Mucosa of stomach (tissue), 1 donor: ENCODE data around the gene FAM219B.

ENCODE experiments used
- H3K27me3 ChIP-seq: one replicate; pipeline ENCODE4 v1.7.0; 2013; ENCODE audit warnings: mild to moderate bottlenecking, low read length; ENCODE audit not compliant: control insufficient read depth, insufficient read depth
- H3K36me3 ChIP-seq: one replicate; pipeline ENCODE4 v1.7.0; 2013; ENCODE audit warnings: low read length; ENCODE audit not compliant: control insufficient read depth, insufficient read depth
- H3K4me1 ChIP-seq: one replicate; pipeline ENCODE4 v1.7.0; 2013; ENCODE audit warnings: mild to moderate bottlenecking, low read length; ENCODE audit not compliant: control insufficient read depth, insufficient read depth
- H3K4me3 ChIP-seq: one replicate; pipeline ENCODE4 v1.7.0; 2013; ENCODE audit warnings: low read length
- H3K9ac ChIP-seq: one replicate; pipeline ENCODE4 v1.7.0; 2013; ENCODE audit warnings: mild to moderate bottlenecking, low read length, moderate library complexity
- H3K9me3 ChIP-seq: one replicate; pipeline ENCODE4 v1.7.0; 2013; ENCODE audit warnings: mild to moderate bottlenecking, low read length, moderate library complexity; ENCODE audit not compliant: control insufficient read depth
- donor health status: Pancreatic carcinoma.

FAM219B gene

GRCh38 chr15:74868059-74868458 lies 38.6 kb downstream of the FAM219B start:
- H3K4me1 ChIP-seq: peaks cover 71% of the 10 kb centered on the region
- H3K4me3 ChIP-seq: no peak overlapping the region
- H3K9me3 ChIP-seq: no peaks in the 10 kb centered on the region
- H3K9ac ChIP-seq: peak overlapping the region; percentile 22
- H3K27me3 ChIP-seq: no peaks in the 10 kb centered on the region
- H3K36me3 ChIP-seq: no peaks in the 10 kb centered on the region

- no peaks in the 10 kb centered on the region for H3K27me3 ChIP-seq
- H3K9ac ChIP-seq: peak overlapping the region; percentile 46
- peaks cover 71% of the 10 kb centered on the region for H3K4me1 ChIP-seq
- no peaks in the 10 kb centered on the region for H3K36me3 ChIP-seq
- H3K4me3 ChIP-seq: no peak overlapping the region
- no peaks in the 10 kb centered on the region for H3K9me3 ChIP-seq
Measured at GRCh38 chr15:74867466-74868038, 39.1 kb downstream of the FAM219B start.

- no peaks in the 10 kb centered on the region for H3K9me3 ChIP-seq
- H3K36me3 ChIP-seq: no peaks in the 10 kb centered on the region
- H3K27me3 ChIP-seq: no peaks in the 10 kb centered on the region
- no peak overlapping the region for H3K4me3 ChIP-seq
- H3K9ac ChIP-seq: no peak overlapping the region
- H3K4me1 ChIP-seq: peaks cover 68% of the 10 kb centered on the region
Measured at GRCh38 chr15:74866090-74866489, 40.6 kb downstream of the FAM219B start.

GRCh38 chr15:74865316-74865715 lies 41.3 kb downstream of the FAM219B start:
- Histone ChIP-seq H3K9ac (no peak overlapping the region), H3K36me3 (no peaks in the 10 kb centered on the region), H3K27me3 (no peaks in the 10 kb centered on the region), H3K4me1 (peaks cover 62% of the 10 kb centered on the region), H3K9me3 (no peaks in the 10 kb centered on the region), H3K4me3 (no peak overlapping the region)

GRCh38 chr15:74864296-74864695 lies 42.4 kb downstream of the FAM219B start:
- H3K9ac ChIP-seq: no peak overlapping the region
- no peaks in the 10 kb centered on the region for H3K9me3 ChIP-seq
- peaks cover 62% of the 10 kb centered on the region for H3K4me1 ChIP-seq

GRCh38 chr15:74863239-74864056 lies 43.2 kb downstream of the FAM219B start:
- H3K4me3 ChIP-seq: no peak overlapping the region
- H3K4me1 ChIP-seq: peaks cover 61% of the 10 kb centered on the region
- H3K27me3 ChIP-seq: no peaks in the 10 kb centered on the region
- H3K9me3 ChIP-seq: no peaks in the 10 kb centered on the region
- H3K36me3 ChIP-seq: no peaks in the 10 kb centered on the region
- H3K9ac ChIP-seq: no peak overlapping the region

More at GRCh38 chr15:74864296-74864695, 42.4 kb downstream of the FAM219B start:
- no peaks in the 10 kb centered on the region for H3K27me3 ChIP-seq
- no peaks in the 10 kb centered on the region for H3K36me3 ChIP-seq
- H3K4me3 ChIP-seq: no peak overlapping the region

- peaks cover 11% of the 10 kb centered on the region for H3K36me3 ChIP-seq
- no peaks in the 10 kb centered on the region for H3K27me3 ChIP-seq
- no peak overlapping the region for H3K9ac ChIP-seq
- no peaks in the 10 kb centered on the region for H3K9me3 ChIP-seq
- no peak overlapping the region for H3K4me3 ChIP-seq
- peaks cover 37% of the 10 kb centered on the region for H3K4me1 ChIP-seq
Measured at GRCh38 chr15:74858369-74858740, 48.3 kb downstream of the FAM219B start.

GRCh38 chr15:74857671-74858368 lies 48.8 kb downstream of the FAM219B start:
- Histone ChIP-seq H3K4me3 (no peak overlapping the region), H3K9ac (peak overlapping the region; percentile 0), H3K36me3 (peaks cover 16% of the 10 kb centered on the region), H3K9me3 (no peaks in the 10 kb centered on the region), H3K4me1 (peaks cover 42% of the 10 kb centered on the region), H3K27me3 (no peaks in the 10 kb centered on the region)

GRCh38 chr15:74857082-74857655 lies 49.5 kb downstream of the FAM219B start:
- Histone ChIP-seq H3K4me3 (no peak overlapping the region), H3K9ac (peak overlapping the region; percentile 0), H3K9me3 (no peaks in the 10 kb centered on the region), H3K27me3 (no peaks in the 10 kb centered on the region), H3K4me1 (peaks cover 42% of the 10 kb centered on the region), H3K36me3 (peaks cover 20% of the 10 kb centered on the region)

GRCh38 chr15:74856537-74856936 lies 50.1 kb downstream of the FAM219B start:
- peaks cover 42% of the 10 kb centered on the region for H3K4me1 ChIP-seq
- no peaks in the 10 kb centered on the region for H3K27me3 ChIP-seq
- no peak overlapping the region for H3K9ac ChIP-seq
- no peak overlapping the region for H3K4me3 ChIP-seq
- H3K36me3 ChIP-seq: peaks cover 20% of the 10 kb centered on the region
- no peaks in the 10 kb centered on the region for H3K9me3 ChIP-seq

- Histone ChIP-seq H3K27me3 (no peaks in the 10 kb centered on the region), H3K9me3 (no peaks in the 10 kb centered on the region), H3K36me3 (peaks cover 25% of the 10 kb centered on the region), H3K9ac (no peak overlapping the region), H3K4me3 (no peak overlapping the region), H3K4me1 (peaks cover 48% of the 10 kb centered on the region)
Measured at GRCh38 chr15:74855857-74856256, 50.8 kb downstream of the FAM219B start.
